Stimulated activated CD4-positive, alpha-beta T cell treated with anti-CD3 and anti-CD28 coated beads, Interleukin-2, amount 100 ng/mL, for 4 hours (primary cell): ENCODE measurements around the gene WDR77.

Source experiments
- DNase-seq: peaks from one replicate; pipeline ENCODE4 v3.0.0-alpha.2; 2020; ENCODE audit warnings: low read depth

Gene WDR77

DNA sequence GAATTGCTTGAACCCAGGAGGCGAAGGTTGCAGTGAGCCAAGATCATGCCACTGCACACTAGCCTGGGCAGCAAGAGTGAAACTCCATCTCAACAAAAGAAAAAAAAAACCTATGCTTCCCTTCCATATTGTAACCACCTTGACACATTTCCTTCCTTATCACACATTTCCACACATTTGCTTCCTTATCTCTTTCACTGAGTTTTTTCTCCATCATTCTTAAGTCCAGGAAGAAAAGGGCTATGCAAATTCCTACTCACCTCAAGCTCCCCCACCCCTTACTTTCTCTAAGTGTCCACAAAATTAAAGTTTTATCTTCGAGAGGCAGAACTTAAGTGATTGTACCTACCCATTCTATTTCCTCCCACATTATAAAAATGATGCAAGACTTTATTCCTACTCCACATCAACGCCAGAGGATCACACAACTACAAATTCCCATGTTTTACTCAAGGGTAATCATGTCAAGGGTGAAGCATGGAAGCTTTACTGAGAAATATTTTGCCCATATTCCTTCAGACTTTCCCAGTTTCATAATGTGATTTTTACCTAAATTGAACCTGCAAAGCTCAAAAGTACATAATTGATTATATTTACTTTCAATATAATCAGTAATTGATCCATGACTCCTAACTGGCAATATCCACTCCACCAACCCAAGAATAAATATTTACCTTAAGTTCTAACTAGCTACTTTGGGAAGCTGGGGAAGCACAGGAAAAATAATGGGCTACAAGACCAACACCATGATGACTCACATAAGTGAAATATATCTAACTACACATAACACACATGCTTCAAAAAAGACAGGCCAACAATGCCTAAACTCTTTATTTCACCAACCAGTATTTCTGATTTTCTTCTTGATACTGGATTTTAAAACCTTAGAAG lies 9.3 kb downstream of the WDR77 start:
- no peak for DNase-seq

DNA sequence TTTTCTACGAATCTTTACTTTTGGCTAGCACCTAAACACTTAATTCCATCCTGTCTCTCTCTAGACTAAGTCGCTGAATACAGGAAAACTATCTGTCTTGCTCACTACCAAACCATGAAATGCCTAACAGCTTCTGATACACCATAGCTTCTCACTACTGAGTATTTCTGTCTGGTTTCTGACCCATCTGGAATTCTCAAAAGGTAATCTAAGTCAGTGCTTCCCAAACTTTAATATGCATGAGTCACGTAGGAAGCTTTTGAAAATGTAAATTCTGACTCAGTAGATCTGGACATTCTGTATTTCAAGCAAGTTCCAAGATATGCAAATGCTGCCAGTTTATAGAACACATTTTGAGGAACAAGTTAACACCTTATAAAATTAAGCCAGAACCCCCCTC lies 12.3 kb downstream of the WDR77 start:
- no peak for DNase-seq

GRCh38 chr1:111424281-111424680 lies 24.8 kb downstream of the WDR77 start:
- DNase-seq = no peak

GRCh38 chr1:111422546-111423391 lies 26.3 kb downstream of the WDR77 start:
- no peak for DNase-seq

GRCh38 chr1:111420377-111420776 lies 28.7 kb downstream of the WDR77 start:
- no peak for DNase-seq

GRCh38 chr1:111419037-111419436 lies 30.0 kb downstream of the WDR77 start:
- no peak for DNase-seq

GRCh38 chr1:111417755-111418154 lies 31.3 kb downstream of the WDR77 start:
- no peak for DNase-seq

DNA sequence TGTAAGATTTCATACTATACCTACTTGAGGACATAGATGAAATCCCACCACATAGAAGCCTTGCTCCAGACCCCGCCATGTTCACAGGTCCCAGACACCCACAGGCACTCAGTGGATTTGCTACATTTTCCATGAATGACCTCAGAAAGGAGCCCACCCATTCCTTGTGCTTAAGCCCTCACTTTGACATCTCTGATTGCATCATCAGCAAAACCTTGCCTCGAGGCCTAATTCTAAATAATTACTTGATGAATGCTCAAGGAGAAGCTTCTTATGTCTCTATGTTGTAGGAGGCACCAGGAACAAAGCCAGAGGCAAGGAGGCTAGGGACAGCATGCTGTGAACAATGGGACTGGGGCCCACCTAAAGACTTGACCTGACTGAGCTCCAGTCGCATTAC lies 33.6 kb downstream of the WDR77 start:
- no peak for DNase-seq

GRCh38 chr1:111414756-111415155 lies 34.3 kb downstream of the WDR77 start:
- DNase-seq = no peak

DNA sequence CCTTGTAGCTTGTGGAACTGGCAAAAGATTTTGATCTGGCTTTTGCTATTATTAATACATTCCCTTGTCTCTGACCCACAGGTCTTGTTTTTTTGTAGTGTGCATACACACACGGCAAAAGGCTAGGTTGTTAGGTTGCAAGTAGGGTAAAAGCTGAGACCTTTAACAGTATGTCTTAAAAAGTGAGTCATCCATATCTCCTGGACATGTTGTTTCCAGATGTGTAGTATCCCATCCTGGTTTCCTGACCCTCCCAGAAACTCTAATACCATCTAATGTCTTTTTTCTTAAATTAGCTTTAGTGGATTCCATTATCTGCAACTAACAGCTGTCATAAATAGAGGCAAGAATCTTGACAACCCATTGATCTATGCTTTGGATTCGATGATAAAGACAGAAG lies 36.2 kb downstream of the WDR77 start:
- DNase-seq = no peak

DNA sequence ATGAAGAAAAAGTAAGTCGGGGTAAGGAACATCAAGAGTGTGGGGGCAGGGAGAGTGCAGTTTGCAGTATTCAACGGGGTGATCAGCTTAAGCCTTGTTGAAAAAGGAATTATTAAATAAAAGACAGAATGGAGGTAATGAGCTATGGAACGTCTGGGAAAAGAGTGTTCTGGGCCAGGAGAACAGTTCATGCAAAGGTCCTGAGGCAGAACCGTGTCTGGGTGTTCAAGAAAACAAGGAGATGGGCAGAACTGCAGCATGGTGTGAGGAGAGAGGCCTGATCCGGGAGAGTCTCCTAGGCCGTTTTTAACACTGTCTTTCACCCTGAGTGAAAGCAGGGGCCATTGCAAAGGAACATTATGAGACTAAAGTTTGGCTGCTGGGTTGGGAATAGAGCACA lies 41.8 kb downstream of the WDR77 start:
- DNase-seq = no peak

DNA sequence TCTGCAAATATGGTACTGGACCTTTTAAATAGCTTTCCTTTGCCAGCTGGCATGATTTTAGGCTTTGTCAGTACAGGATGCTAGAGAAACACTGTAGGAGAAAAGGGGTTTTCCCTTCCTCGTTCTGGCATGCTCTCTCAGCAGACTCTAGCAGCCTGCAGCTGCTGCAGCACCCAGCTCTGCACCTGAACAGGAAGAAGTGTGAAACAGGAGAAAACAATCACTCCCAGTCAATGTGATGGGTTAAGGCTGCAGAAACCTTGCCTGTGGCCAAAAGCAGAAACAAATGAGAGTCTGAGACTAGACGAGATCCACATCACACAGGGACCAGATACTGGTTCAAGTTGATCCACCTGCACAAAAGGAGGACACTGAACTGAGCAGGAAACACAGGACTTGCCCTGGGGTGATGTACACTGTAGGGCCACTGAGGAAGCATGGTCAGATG lies 42.7 kb downstream of the WDR77 start:
- peak; percentile 46 for DNase-seq

DNA sequence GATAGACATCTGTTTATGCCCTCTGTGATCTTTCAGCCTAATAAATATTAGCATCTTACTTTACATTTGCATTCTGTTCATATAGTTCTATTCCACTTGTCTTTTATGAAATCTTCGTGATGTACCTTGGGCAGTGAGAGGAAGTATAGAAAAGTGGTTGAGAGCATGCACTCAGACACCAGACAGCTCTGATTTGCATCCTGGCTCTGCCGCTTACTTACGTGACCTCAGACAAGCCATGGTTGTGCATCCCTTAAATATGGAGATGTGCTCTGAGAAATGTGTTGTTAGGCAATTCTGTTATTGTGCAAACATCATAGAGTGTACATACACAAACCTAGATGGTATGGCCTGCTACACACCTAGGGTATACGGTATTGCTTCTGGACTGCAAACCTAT lies 44.5 kb downstream of the WDR77 start:
- no peak for DNase-seq

DNA sequence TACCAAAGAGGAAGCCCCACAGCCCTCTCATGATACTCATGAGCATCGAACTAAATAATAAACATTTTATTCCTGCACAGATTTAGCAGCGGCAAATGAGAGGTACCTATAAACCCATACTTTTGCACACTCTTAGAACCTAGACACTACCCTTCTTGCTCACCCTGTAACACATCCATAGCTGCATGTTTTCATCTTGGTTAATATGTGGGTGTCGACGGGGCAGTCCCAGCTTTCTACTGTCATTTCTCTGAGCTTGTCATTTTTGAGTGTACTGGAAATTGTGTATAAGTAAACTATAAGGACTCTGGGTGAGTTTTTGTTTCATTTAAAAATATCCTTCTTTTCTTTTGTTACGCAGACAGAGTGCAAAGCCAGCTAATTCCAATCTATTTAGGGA lies 47.0 kb downstream of the WDR77 start:
- no peak for DNase-seq

- DNase-seq = peak; percentile 10
Observed at GRCh38 chr1:111399792-111400610, 49.1 kb downstream of the WDR77 start.

DNA sequence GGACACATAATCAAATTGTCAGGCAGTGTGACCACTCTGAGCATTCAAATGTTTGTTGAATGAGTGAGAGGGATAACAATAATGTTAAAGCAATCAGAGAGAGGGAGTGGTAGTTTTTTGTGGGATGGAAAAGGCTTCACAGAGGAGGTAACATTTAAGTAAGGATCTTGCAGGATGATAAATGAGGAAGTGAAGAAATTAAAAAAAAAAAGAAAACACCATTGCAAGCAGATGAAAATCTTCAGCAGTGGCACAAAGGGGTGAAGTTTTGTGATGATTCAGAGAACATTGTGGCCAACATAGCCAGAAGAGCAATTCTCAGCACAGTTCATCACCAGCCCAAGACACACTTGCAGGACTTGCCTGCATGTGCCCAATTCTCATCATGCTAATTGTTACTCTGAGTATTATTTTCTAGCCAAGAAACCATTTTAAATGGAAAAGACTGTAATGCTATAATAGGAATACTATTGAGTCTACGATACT lies 56.6 kb downstream of the WDR77 start:
- DNase-seq = no peak

GRCh38 chr1:111392042-111392441 lies 57.0 kb downstream of the WDR77 start:
- DNase-seq = no peak
